GM12873 (cell line): ENCODE results near the gene TRPC1.

Experiments
- CTCF ChIP-seq: IDR thresholded peaks from 2 replicates; pipeline ENCODE4 v1.5.1; 2012; ENCODE audit warnings: low read depth, mild to moderate bottlenecking, moderate library complexity, low read length, control low read depth; ENCODE audit not compliant: insufficient read depth; ENCODE audit errors: missing control alignments

TRPC1 gene

GRCh38 chr3:142726017-142726416 is 2.2 kb downstream of the TRPC1 start:
- no peak for TF ChIP-seq CTCF

- no peak for TF ChIP-seq CTCF
Measured at GRCh38 chr3:142732066-142732465, 8.2 kb downstream of the TRPC1 start.

- TF ChIP-seq CTCF, result no peak
Measured at GRCh38 chr3:142734834-142735233, 11.0 kb downstream of the TRPC1 start.

GRCh38 chr3:142735462-142735861 is 11.6 kb downstream of the TRPC1 start:
- no peak for TF ChIP-seq CTCF

GRCh38 chr3:142738396-142738795 is 14.6 kb downstream of the TRPC1 start:
- TF ChIP-seq CTCF, result no peak

- TF ChIP-seq CTCF, result no peak
Measured at GRCh38 chr3:142746646-142747045, 22.8 kb downstream of the TRPC1 start.

GRCh38 chr3:142754494-142754893 is 30.7 kb downstream of the TRPC1 start:
- TF ChIP-seq CTCF, result no peak
